HG02763 (cell line): ENCODE data around the gene AFF2.

Experiments
- ATAC-seq: cut with Tn5 transposase; IDR thresholded peaks from one replicate; pipeline ENCODE4 v1.9.1; 2021; ENCODE audit warnings: mild to moderate bottlenecking, moderate library complexity; ENCODE audit not compliant: unreplicated experiment

The AFF2 gene

GRCh38 chrX:148722966-148723365 is 222.5 kb downstream of the AFF2 start:
- no peak for ATAC-seq

GRCh38 chrX:148723551-148723950 is 223.1 kb downstream of the AFF2 start:
- ATAC-seq = no peak

GRCh38 chrX:148728901-148729300 is 228.5 kb downstream of the AFF2 start:
- ATAC-seq = no peak

- no peak for ATAC-seq
Measured at GRCh38 chrX:148732743-148733142, 232.3 kb downstream of the AFF2 start.

GRCh38 chrX:148741441-148741840 is 241.0 kb downstream of the AFF2 start:
- ATAC-seq = no peak

- no peak for ATAC-seq
Measured at GRCh38 chrX:148755111-148755510, 254.7 kb downstream of the AFF2 start.

GRCh38 chrX:148763896-148764295 is 263.5 kb downstream of the AFF2 start:
- ATAC-seq = no peak

- ATAC-seq = no peak
Measured at GRCh38 chrX:148768296-148768695, 267.9 kb downstream of the AFF2 start.

- ATAC-seq = no peak
Measured at GRCh38 chrX:148771440-148771839, 271.0 kb downstream of the AFF2 start.

- no peak for ATAC-seq
Measured at GRCh38 chrX:148774276-148774675, 273.9 kb downstream of the AFF2 start.

GRCh38 chrX:148784137-148784536 is 283.7 kb downstream of the AFF2 start:
- ATAC-seq = no peak

GRCh38 chrX:148784856-148785255 is 284.4 kb downstream of the AFF2 start:
- no peak for ATAC-seq

GRCh38 chrX:148785256-148785655 is 284.8 kb downstream of the AFF2 start:
- no peak for ATAC-seq

GRCh38 chrX:148788449-148788848 is 288.0 kb downstream of the AFF2 start:
- no peak for ATAC-seq

- ATAC-seq = no peak
Measured at GRCh38 chrX:148794350-148794749, 293.9 kb downstream of the AFF2 start.

- no peak for ATAC-seq
Measured at GRCh38 chrX:148804579-148805355, 304.4 kb downstream of the AFF2 start.

GRCh38 chrX:148806145-148806870 is 305.9 kb downstream of the AFF2 start:
- ATAC-seq = no peak

- ATAC-seq = no peak
Measured at GRCh38 chrX:148808833-148809232, 308.4 kb downstream of the AFF2 start.

- no peak for ATAC-seq
Measured at GRCh38 chrX:148811236-148811635, 310.8 kb downstream of the AFF2 start.

GRCh38 chrX:148813422-148813821 is 313.0 kb downstream of the AFF2 start:
- ATAC-seq = no peak

- ATAC-seq = no peak
Measured at GRCh38 chrX:148813967-148814366, 313.6 kb downstream of the AFF2 start.

GRCh38 chrX:148815218-148815961 is 315.0 kb downstream of the AFF2 start:
- no peak for ATAC-seq
